Breast epithelium (tissue), 4 donors: Measurements from ENCODE around the gene GPC5. TPM values are rescaled to one million over a fixed set of nuclear protein-coding genes. Genes with fewer than 3 reads are reported as not detected.

Experiments used
- DNase-seq, 2 donors: peaks; one replicate each; pipeline ENCODE4 v3.0.0-alpha.2; 2019; ENCODE audit warnings: low spot score in 2 of 2
- H3K27ac ChIP-seq, 2 donors: fragments of 200-600 bp; sonication (generic) in 1 of 2; one replicate each; pipeline ENCODE4 v1.5.1; 2016 to 2019; ENCODE audit warnings: mild to moderate bottlenecking in 1 of 2
- H3K27me3 ChIP-seq, 2 donors: fragments of 200-600 bp; sonication (generic) in 1 of 2; one replicate each; pipeline versions ENCODE4 v1.5.1 to v1.6.0; 2017 to 2019; ENCODE audit warnings: control low read depth in 1 of 2, mild to moderate bottlenecking in 1 of 2
- H3K36me3 ChIP-seq: fragments of 200-600 bp; one replicate; pipeline ENCODE4 v1.5.1; 2019
- H3K4me1 ChIP-seq, 2 donors: fragments of 200-600 bp; sonication (generic); one replicate each; pipeline ENCODE4 v1.5.1; 2016 to 2019; ENCODE audit warnings: control low read depth in 1 of 2
- H3K4me3 ChIP-seq, 3 donors: fragments of 200-600 bp; sonication (generic); 1 replicate in 2 of 3; 2 replicates in 1 of 3; pipeline ENCODE4 v1.5.1; 2016 to 2019; ENCODE audit warnings: mild to moderate bottlenecking in 3 of 3, moderate library complexity in 2 of 3
- H3K9me3 ChIP-seq, 2 donors: fragments of 200-600 bp; sonication (generic) in 1 of 2; one replicate each; pipeline ENCODE4 v1.5.1; 2016 to 2019; ENCODE audit warnings: control low read depth in 1 of 2
- CTCF ChIP-seq, 3 donors: fragments of 450-650 bp; IDR thresholded peaks; one replicate each; pipeline ENCODE4 v1.5.1; 2016 to 2017; ENCODE audit warnings: antibody characterized with exemption in 3 of 3, mild to moderate bottlenecking in 3 of 3, moderate library complexity in 3 of 3
- POLR2A ChIP-seq: fragments of 450-650 bp; IDR thresholded peaks from one replicate; pipeline ENCODE4 v1.6.1; 2016; ENCODE audit warnings: antibody characterized with exemption, mild to moderate bottlenecking, moderate library complexity
- POLR2AphosphoS5 ChIP-seq, 3 donors: sonication (generic); formaldehyde crosslinking; IDR thresholded peaks; one replicate each; pipeline ENCODE4 v1.6.1; 2017; ENCODE audit warnings: antibody characterized with exemption in 3 of 3
- intact Hi-C: fragments of 100-400 bp; cut with DNase I; formaldehyde crosslinking; loops from one replicate; pipeline ENCODE4 v1.15.1; 2023; ENCODE audit warnings: low total_unique reads
- total RNA-seq, 3 donors: library from RNA; depleted of rRNA; stranded (reverse); fragments of >200 nt; gene quantifications; one replicate each; pipeline ENCODE4 v1.1.0, GENCODE V29; 2016

Gene GPC5
- total RNA-seq, 3 donors from 2014 or later, result 0.88 to 0.98 TPM; not detected in 1

DNA sequence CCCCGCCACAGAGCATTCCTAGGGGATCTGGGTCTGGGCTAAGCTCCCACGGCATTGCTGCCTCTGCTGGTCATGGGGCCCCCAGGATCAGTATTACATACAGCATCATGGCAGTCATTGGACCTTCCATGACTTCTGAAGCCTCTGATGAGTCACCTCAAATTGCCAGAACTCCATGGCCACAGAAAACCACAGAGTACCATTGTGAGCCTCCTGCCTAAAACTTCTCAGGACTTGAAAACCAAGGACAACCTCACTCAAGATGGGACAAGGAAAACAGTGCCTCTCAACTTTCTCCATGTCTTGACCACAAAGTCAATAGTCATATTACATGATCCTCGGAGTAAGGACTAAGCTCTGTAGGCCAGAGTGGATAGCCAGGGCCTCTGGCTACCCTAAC is 306.0 kb downstream of the GPC5 start:
- intact Hi-C loops, result no loop called here
- Histone ChIP-seq H3K9me3 (no peaks in the 10 kb centered on the region), H3K27me3 (no peaks in the 10 kb centered on the region), H3K36me3 (no peaks in the 10 kb centered on the region), H3K4me3 (no peak overlapping the region), H3K4me1 (no peaks in the 10 kb centered on the region), H3K27ac (no peak overlapping the region)
- TF ChIP-seq CTCF (IDR thresholded peaks at IDR 0.05) (no peak), POLR2A (no peak), POLR2AphosphoS5 (IDR thresholded peaks at IDR 0.05) (no peak)
- no peak for DNase-seq

DNA sequence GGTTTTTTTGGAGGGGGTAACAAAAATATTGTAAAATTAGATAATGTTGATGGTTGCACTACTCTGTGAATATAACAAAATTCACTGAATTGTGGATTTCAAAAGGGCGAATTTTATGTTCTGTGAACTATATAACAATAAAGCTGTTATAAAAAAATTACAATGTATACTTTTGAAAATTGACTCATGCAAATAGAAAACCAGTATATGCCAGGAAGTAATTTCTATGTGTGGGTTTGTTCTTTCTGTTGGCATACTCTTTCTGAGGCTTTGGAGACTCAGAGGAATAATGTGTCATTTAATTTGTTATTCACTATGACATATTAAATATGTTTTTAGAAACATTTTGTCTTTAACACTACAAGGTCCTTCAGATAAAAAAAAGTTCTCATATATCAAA is 310.1 kb downstream of the GPC5 start:
- TF ChIP-seq CTCF (IDR thresholded peaks at IDR 0.05) (no peak), POLR2AphosphoS5 (IDR thresholded peaks at IDR 0.05) (no peak), POLR2A (no peak)
- no peaks in the 10 kb centered on the region for H3K9me3 ChIP-seq
- no peak overlapping the region for H3K27ac ChIP-seq
- no peaks in the 10 kb centered on the region for H3K4me1 ChIP-seq
- H3K4me3 ChIP-seq, result no peak overlapping the region
- no peaks in the 10 kb centered on the region for H3K27me3 ChIP-seq
- H3K36me3 ChIP-seq, result no peaks in the 10 kb centered on the region
- DNase-seq, result no peak
- intact Hi-C loops, result no loop called here

DNA sequence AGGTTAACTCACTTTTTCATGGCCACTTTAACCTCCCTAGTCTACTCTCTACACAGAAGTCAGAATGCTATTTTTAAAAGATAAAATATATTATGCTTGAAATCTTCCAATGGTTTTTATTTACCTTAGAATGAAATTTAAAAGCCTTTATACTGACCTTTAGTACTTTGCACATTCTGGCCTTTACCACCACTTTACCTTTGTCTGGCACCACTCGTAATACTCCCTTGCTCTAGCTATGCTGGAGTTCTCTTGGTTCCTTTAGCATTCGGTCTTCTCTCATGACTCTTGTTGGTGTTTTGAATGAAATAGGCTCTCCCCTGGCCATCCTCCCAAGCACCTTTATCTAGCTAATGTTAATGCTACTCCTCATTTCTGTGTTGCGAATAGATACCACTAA is 310.8 kb downstream of the GPC5 start:
- TF ChIP-seq POLR2A (no peak), CTCF (IDR thresholded peaks at IDR 0.05) (no peak), POLR2AphosphoS5 (IDR thresholded peaks at IDR 0.05) (no peak)
- no peak overlapping the region for H3K27ac ChIP-seq
- H3K4me3 ChIP-seq, result no peak overlapping the region
- no peaks in the 10 kb centered on the region for H3K27me3 ChIP-seq
- no peaks in the 10 kb centered on the region for H3K9me3 ChIP-seq
- DNase-seq, result no peak
- no peaks in the 10 kb centered on the region for H3K4me1 ChIP-seq
- intact Hi-C loops, result no loop called here
- no peaks in the 10 kb centered on the region for H3K36me3 ChIP-seq

- Histone ChIP-seq H3K4me3 (no peak overlapping the region), H3K27ac (no peak overlapping the region), H3K27me3 (no peaks in the 10 kb centered on the region), H3K9me3 (no peaks in the 10 kb centered on the region), H3K4me1 (no peaks in the 10 kb centered on the region), H3K36me3 (no peaks in the 10 kb centered on the region)
- intact Hi-C loops, result no loop called here
- no peak for TF ChIP-seq POLR2A
- no peak for TF ChIP-seq CTCF (IDR thresholded peaks at IDR 0.05)
- TF ChIP-seq POLR2AphosphoS5 (IDR thresholded peaks at IDR 0.05), result no peak
- no peak for DNase-seq
Observed at GRCh38 chr13:91710733-91711132, 312.3 kb downstream of the GPC5 start.

DNA sequence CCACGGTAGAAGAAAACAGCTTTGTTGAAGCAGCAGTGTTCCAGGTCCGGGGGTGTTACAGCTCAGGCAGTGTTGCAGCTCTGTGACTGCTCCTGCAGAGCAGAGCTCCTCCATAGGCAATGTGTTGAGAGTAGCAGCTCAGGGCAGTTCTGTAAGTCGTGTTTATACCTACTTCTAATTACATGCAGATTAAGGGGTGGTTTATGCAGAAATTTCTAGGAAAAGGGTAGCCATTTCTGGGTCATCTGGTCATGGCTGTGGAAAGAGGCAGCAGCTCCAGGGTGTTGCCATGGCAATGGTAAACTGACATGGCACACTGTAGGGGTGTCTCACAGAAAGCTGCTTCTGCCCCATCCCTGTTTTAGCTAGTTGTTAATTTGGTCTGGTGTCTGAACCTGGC is 316.4 kb downstream of the GPC5 start:
- TF ChIP-seq CTCF (IDR thresholded peaks at IDR 0.05) (no peak), POLR2A (no peak), POLR2AphosphoS5 (IDR thresholded peaks at IDR 0.05) (no peak)
- intact Hi-C loops, result no loop called here
- H3K27me3 ChIP-seq, result no peaks in the 10 kb centered on the region
- no peaks in the 10 kb centered on the region for H3K4me1 ChIP-seq
- no peak overlapping the region for H3K4me3 ChIP-seq
- no peaks in the 10 kb centered on the region for H3K36me3 ChIP-seq
- H3K9me3 ChIP-seq, result no peaks in the 10 kb centered on the region
- DNase-seq, result no peak
- H3K27ac ChIP-seq, result no peak overlapping the region
